Subcutaneous adipose tissue (tissue), 4 donors: ENCODE results near the gene AP4M1. TPM values are rescaled to one million over a fixed set of nuclear protein-coding genes. Genes with fewer than 3 reads are reported as not detected.

Source experiments
- CTCF ChIP-seq: fragments of 450-650 bp; IDR thresholded peaks from one replicate; pipeline ENCODE4 v1.5.1; 2016; ENCODE audit warnings: low read depth, mild to moderate bottlenecking, control low read depth, antibody characterized with exemption, moderate library complexity
- total RNA-seq, 4 donors: library from RNA; depleted of rRNA; stranded (reverse); fragments of >200 nt; gene quantifications; one replicate each; pipeline ENCODE4 v1.1.0, GENCODE V29; 2016

The AP4M1 gene
- total RNA-seq, 4 donors from 2014 or later: 6.7 to 25.6 (median 18.0) TPM

- TF ChIP-seq CTCF: no peak
These were observed 7.9 kb upstream of the AP4M1 start for GRCh38 chr7:100093498-100093897.

GRCh38 chr7:100093925-100094486 is 7.4 kb upstream of the AP4M1 start:
- no peak for TF ChIP-seq CTCF

- no peak for TF ChIP-seq CTCF
These were observed 6.2 kb upstream of the AP4M1 start for GRCh38 chr7:100095289-100095688.

- TF ChIP-seq CTCF: no peak
These were observed 5.7 kb upstream of the AP4M1 start for GRCh38 chr7:100095704-100096103.

GRCh38 chr7:100098913-100099312 is 2.5 kb upstream of the AP4M1 start:
- no peak for TF ChIP-seq CTCF

- no peak for TF ChIP-seq CTCF
These were observed 2.0 kb upstream of the AP4M1 start for GRCh38 chr7:100099452-100099851.

- TF ChIP-seq CTCF: no peak
These were observed 925 bp upstream of the AP4M1 start for GRCh38 chr7:100100420-100101015.
